Heart left ventricle (tissue), 13 donors: Measurements from ENCODE around the gene NTM.

Experiments
- POLR2A ChIP-seq, 2 donors: fragments of 450-650 bp; IDR thresholded peaks; one replicate each; pipeline ENCODE4 v1.6.1; 2017; ENCODE audit warnings: antibody characterized with exemption in 2 of 2, mild to moderate bottlenecking in 2 of 2, moderate library complexity in 2 of 2
- TF ChIP-seq, protein P1 (sequence below), 12 donors: fragments of 200-600 bp; sonication (generic) in 4 of 12; IDR thresholded peaks; one replicate each; pipeline versions ENCODE4 v1.5.0 to v1.8.0; 2018 to 2022; ENCODE audit warnings: antibody characterized with exemption in 12 of 12, mild to moderate bottlenecking in 5 of 12
- donor health status: ischemic (EF 13 %, LVEDD 7.1; RV severe dilation, severe dysfunction).
- donor health status: DM: no; HTN: yes; CAD: no.
- donor health status: DM: no; HTN: no; CAD: no.
- donor health status: ischemic (EF 25% LVEDD 6.9; RV normal size, moderate dysfunction).
- donor health status: ischemic (EF 25% LVEDD 5.7; RV mildly dilated, moderate dysfunction).
- donor health status: ischemic (EF 35%, LVEDD 5.7; RV mildly dilated, moderate dysfunction).
- donor health status: nonischemic (EF 11% LVEDD 7.7; RV severe dilation, severe dysfunction).
- donor health status: DM: yes; HTN: yes; CAD: no.
- donor health status: PGD.
- donor health status: ischemic (EF 29% LVEDD 5.4; RV normal size, mild dysfunction).
- donor health status: nonischemic (EF 23%, LVEDD 6.1; RV moderate dilation, normal function).

DNA sequence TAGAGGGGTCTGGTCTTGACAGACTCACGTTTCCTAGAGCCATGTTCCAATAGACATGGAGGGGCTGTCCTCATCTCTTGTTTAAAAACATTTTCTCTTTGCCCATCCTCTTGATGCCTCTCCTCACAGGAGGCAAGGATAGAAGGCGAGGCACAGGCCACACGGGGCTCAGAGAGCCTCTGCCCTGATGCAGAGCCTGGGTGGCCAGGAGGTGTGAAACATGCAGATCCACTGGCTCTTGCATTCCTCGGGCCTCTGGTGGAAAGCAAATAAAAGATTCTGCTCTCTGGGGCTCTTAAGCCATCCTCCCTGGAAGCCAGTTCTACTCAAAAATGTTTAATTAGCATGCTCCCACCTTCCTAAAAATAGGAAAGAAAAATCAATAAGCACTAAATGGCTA is 43.6 kb upstream of the NTM start:
- no peak for TF ChIP-seq POLR2A (IDR thresholded peaks at IDR 0.05)
- TF ChIP-seq, protein P1, sequence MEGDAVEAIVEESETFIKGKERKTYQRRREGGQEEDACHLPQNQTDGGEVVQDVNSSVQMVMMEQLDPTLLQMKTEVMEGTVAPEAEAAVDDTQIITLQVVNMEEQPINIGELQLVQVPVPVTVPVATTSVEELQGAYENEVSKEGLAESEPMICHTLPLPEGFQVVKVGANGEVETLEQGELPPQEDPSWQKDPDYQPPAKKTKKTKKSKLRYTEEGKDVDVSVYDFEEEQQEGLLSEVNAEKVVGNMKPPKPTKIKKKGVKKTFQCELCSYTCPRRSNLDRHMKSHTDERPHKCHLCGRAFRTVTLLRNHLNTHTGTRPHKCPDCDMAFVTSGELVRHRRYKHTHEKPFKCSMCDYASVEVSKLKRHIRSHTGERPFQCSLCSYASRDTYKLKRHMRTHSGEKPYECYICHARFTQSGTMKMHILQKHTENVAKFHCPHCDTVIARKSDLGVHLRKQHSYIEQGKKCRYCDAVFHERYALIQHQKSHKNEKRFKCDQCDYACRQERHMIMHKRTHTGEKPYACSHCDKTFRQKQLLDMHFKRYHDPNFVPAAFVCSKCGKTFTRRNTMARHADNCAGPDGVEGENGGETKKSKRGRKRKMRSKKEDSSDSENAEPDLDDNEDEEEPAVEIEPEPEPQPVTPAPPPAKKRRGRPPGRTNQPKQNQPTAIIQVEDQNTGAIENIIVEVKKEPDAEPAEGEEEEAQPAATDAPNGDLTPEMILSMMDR (IDR thresholded peaks at IDR 0.05) = no peak
